Brain microvascular endothelial cell (primary cell): ENCODE data around the gene ADAMTSL2.

Source experiments
- DNase-seq: peaks from one replicate; pipeline ENCODE4 v3.0.0-alpha.2; 2020
- H3K27ac ChIP-seq: fragments of 250-450 bp; sonication (Bioruptor Pico); 2 replicates; pipeline ENCODE4 v1.5.1; 2020; ENCODE audit warnings: mild to moderate bottlenecking, moderate library complexity
- H3K27me3 ChIP-seq: fragments of 250-450 bp; sonication (Bioruptor Pico); replicated peaks from 2 replicates; pipeline ENCODE4 v1.5.1; 2020; ENCODE audit warnings: mild to moderate bottlenecking
- H3K36me3 ChIP-seq: fragments of 250-450 bp; sonication (Bioruptor Pico); replicated peaks from 2 replicates; pipeline ENCODE4 v1.5.1; 2020; ENCODE audit warnings: mild to moderate bottlenecking
- H3K4me3 ChIP-seq: 2 replicates; pipeline ENCODE4 v1.5.1; 2011; ENCODE audit warnings: low read depth, mild to moderate bottlenecking, control low read depth, low read length, moderate library complexity
- in situ Hi-C: cut with HindIII; loops from 2 replicates; pipeline ENCODE4 v1.10.0; 2017; ENCODE audit warnings: low sequenced_read_pairs, low pct_ligation_motif_present
- TF ChIP-seq, protein P1 (sequence below): IDR thresholded peaks from 2 replicates; pipeline ENCODE4 v1.5.1; 2011; ENCODE audit warnings: low read depth, mild to moderate bottlenecking, moderate library complexity, low read length, control low read depth, inconsistent platforms; ENCODE audit errors: missing control alignments

Gene ADAMTSL2

DNA sequence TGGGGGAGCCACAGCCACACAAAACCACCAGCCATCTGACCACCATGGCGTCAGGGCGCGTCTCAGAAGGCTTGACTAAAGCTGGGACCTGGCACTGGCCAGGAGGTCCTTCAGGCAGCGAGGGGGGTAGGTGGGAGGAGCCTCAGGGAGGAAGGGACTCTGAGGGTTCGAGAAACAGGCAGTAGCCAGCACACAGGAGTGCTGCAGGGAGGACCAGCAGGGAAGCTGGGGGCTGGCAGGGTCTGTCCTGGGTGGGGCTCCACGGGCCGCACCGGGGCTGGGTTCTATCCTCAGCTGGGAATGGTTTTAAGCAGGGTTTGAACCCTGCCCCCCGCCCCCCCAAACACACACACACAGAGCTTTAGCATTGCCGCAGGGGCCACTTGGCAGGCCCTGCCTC lies 67.2 kb downstream of the ADAMTSL2 start:
- DNase-seq = no peak
- in situ Hi-C loops = no loop called here
- Histone ChIP-seq H3K27ac (no peak overlapping the region), H3K27me3 (peaks cover under 1% of the 10 kb centered on the region), H3K36me3 (no peaks in the 10 kb centered on the region), H3K4me3 (no peak overlapping the region)
- TF ChIP-seq, protein P1, sequence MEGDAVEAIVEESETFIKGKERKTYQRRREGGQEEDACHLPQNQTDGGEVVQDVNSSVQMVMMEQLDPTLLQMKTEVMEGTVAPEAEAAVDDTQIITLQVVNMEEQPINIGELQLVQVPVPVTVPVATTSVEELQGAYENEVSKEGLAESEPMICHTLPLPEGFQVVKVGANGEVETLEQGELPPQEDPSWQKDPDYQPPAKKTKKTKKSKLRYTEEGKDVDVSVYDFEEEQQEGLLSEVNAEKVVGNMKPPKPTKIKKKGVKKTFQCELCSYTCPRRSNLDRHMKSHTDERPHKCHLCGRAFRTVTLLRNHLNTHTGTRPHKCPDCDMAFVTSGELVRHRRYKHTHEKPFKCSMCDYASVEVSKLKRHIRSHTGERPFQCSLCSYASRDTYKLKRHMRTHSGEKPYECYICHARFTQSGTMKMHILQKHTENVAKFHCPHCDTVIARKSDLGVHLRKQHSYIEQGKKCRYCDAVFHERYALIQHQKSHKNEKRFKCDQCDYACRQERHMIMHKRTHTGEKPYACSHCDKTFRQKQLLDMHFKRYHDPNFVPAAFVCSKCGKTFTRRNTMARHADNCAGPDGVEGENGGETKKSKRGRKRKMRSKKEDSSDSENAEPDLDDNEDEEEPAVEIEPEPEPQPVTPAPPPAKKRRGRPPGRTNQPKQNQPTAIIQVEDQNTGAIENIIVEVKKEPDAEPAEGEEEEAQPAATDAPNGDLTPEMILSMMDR = no peak

DNA sequence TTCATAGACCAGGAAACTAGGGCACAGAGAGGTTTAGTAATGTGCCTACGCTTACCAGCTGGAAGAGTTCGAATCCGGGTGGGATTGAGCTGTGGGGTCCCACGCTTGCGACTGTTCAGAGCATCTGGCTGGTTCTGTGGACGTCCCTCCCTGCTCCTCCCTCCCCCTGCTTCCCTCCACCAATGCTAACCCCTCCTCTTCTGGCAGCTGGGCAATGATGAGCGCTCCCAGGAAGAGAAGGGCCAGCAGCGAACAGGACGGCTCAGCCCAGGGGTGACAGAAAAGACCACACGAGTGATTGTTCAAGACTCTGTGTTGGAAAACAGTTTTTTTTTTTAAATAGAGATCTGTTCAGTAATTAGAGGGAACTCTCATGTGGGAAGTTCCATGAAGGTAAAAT lies 67.8 kb downstream of the ADAMTSL2 start:
- Histone ChIP-seq H3K36me3 (no peaks in the 10 kb centered on the region), H3K27me3 (peaks cover 6% of the 10 kb centered on the region), H3K27ac (no peak overlapping the region), H3K4me3 (no peak overlapping the region)
- in situ Hi-C loops = no loop called here
- TF ChIP-seq, protein P1 = no peak
- no peak for DNase-seq

DNA sequence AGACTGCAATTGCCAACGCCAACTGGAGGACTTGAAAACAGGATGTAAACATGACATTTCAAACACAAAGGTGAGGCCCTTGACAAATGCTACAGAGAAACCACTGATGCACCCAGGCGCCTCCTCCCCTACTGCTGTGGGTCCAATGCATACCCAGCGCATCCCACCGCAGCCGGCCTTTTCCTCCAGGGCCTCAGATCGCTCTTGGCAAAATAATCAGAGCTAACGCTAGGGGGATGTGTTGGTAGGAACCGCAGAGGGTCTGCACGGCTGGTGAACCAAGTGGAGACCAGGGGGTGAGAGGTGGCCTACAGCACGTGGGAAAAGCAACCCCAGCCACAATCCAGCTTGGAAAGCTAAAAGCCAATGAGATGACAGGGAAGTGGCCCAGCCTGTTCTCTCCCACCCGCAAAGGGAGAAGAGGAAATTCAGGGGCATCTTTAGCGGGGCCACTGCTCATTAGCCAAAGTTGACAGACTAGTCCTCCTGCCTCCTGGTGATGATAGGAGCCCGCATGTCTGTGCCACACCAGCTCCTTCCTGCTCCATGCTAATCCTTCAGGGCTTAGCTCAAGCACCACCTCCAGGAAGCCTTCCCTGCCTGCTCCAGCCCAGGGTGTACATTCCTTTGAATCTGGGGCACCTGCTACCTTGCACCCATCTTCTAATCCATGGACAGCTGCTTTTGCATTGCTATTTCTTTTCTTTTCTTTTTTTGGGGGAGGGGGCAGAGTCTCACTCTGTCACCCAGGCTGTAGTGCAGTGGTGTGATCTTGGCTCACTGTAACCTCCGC lies 68.8 kb downstream of the ADAMTSL2 start:
- DNase-seq = no peak
- in situ Hi-C loops = no loop called here
- H3K4me3 ChIP-seq = no peak overlapping the region
- peaks cover 15% of the 10 kb centered on the region for H3K27me3 ChIP-seq
- TF ChIP-seq, protein P1 = peak; percentile 34
- no peaks in the 10 kb centered on the region for H3K36me3 ChIP-seq
- no peak overlapping the region for H3K27ac ChIP-seq

DNA sequence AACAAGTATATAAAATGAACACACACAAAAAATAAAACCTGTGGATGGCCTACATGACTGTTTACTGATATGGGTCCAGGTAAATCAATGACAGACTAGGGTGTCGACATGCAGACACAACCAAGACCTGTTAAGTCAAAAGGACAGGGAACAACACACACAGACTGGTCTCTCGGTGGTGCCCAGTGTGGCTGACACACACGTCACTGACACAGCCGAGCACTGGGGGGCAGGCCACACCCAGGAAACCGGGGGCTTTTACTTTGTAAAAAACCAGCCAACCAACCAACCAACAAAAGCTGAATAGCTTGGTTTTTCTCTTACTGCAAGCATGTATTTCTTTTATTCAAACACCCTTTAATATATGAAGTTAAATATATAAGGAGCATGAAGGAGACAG lies 69.7 kb downstream of the ADAMTSL2 start:
- peak; percentile 4 for DNase-seq

DNA sequence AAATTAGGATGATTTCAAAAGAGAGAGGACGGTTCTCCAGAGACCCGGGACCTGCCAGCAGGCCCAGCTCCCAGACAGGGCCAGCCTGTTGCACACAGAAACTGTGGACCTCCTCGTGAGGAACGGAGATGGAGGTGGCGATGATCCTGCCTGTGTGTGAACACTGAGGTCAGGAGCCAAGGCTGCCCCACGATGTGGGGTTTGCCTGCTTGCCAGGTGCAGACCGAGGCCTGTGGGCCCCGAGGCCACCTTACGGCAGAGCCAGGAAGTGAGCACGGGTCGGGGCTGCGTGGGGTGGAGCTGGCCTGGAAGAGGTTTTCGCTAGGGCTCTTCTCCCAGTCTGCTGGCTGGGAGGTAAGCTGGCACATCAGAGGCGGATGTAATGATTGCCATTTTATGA lies 70.4 kb downstream of the ADAMTSL2 start:
- no peak for DNase-seq
- Histone ChIP-seq H3K27ac (no peak overlapping the region), H3K27me3 (peaks cover 20% of the 10 kb centered on the region), H3K36me3 (no peaks in the 10 kb centered on the region), H3K4me3 (no peak overlapping the region)
- TF ChIP-seq, protein P1 = no peak
- in situ Hi-C loops = no loop called here

More for the DNA sequence above, 69.7 kb downstream of the ADAMTSL2 start:
- in situ Hi-C loops = no loop called here
- H3K4me3 ChIP-seq = no peak overlapping the region
- peaks cover 19% of the 10 kb centered on the region for H3K27me3 ChIP-seq
- TF ChIP-seq, protein P1 = peak; percentile 34
- H3K36me3 ChIP-seq = no peaks in the 10 kb centered on the region
- no peak overlapping the region for H3K27ac ChIP-seq

DNA sequence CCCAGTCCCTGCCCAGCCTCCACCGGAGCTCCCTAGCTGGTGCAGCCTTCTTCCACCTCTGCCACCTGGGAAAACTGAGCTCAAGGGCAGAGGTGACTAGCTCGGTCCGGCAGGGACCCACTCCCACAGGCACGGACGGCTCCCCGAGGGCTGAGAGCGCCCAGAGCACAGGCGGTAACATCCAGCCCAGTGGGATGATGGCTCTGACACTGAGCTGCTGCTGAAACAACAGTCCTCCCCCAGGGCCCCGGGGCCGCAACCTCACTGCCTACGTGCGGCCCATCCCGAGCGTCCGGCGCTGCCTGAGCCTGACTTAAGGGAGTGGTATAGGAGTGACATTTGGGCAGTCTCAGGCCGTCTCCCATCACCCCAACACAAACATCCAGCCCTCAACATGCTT lies 70.9 kb downstream of the ADAMTSL2 start:
- in situ Hi-C loops = no loop called here
- Histone ChIP-seq H3K27ac (no peak overlapping the region), H3K27me3 (peaks cover 21% of the 10 kb centered on the region), H3K4me3 (no peak overlapping the region), H3K36me3 (no peaks in the 10 kb centered on the region)
- TF ChIP-seq, protein P1 = no peak
- DNase-seq = no peak
